ENCODE results near the gene MAB21L1. TPM values are rescaled to one million over a fixed set of nuclear protein-coding genes. Genes with fewer than 3 reads are reported as not detected.

Gene MAB21L1
- polyA plus RNA-seq, 2 of the 4 experiments (the other 2 are of a cell fraction), result not detected

- Histone ChIP-seq H3K4me3 (no peak overlapping the region), H3K4me2 (no peak overlapping the region), H3K4me1 (no peaks in the 10 kb centered on the region), H3K27ac (no peak overlapping the region), H3K9me3 (no peaks in the 10 kb centered on the region)
- FAIRE-seq, result no peak
- no peak for DNase-seq (ENCODE audit: low read depth in 1 of 2, low spot score in 1 of 2)
- CTCF ChIA-PET, result no interaction called here
- ATAC-seq, result no peak
- POLR2A ChIA-PET, result no interaction called here
- no peak for TF ChIP-seq REST (IDR thresholded peaks at IDR 0.05)
- TF ChIP-seq HOXB13 (CRISPR knock-in tag; IDR thresholded peaks at IDR 0.05; ENCODE audit: low read depth), result no peak
- no peak for TF ChIP-seq CHD4 (IDR thresholded peaks at IDR 0.05; ENCODE audit: borderline replicate concordance)
- TF ChIP-seq HOXB5 (CRISPR knock-in tag; IDR thresholded peaks at IDR 0.05), result no peak
- TF ChIP-seq, protein P1, sequence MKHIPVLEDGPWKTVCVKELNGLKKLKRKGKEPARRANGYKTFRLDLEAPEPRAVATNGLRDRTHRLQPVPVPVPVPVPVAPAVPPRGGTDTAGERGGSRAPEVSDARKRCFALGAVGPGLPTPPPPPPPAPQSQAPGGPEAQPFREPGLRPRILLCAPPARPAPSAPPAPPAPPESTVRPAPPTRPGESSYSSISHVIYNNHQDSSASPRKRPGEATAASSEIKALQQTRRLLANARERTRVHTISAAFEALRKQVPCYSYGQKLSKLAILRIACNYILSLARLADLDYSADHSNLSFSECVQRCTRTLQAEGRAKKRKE (CRISPR knock-in tag; IDR thresholded peaks at IDR 0.05; ENCODE audit: low read depth), result no peak
- no peak for TF ChIP-seq FOXS1 (CRISPR knock-in tag; IDR thresholded peaks at IDR 0.05)
- no peak for TF ChIP-seq E2F6 (IDR thresholded peaks at IDR 0.05; ENCODE audit: borderline replicate concordance, low read depth)
- TF ChIP-seq TP53 (CRISPR knock-in tag; IDR thresholded peaks at IDR 0.05), result no peak
- no peak for TF ChIP-seq RFX5 (IDR thresholded peaks at IDR 0.05)
- 91% methylated on average over 7 of the region's 7 CpGs for WGBS (ENCODE audit: missing lambda C conversion rate)
Observed at GRCh38 chr13:35472323-35472881, 4.1 kb downstream of the MAB21L1 start.

GRCh38 chr13:35471706-35472322 is 4.7 kb downstream of the MAB21L1 start:
- Histone ChIP-seq H3K9me3 (no peaks in the 10 kb centered on the region), H3K27ac (no peak overlapping the region), H3K4me1 (no peaks in the 10 kb centered on the region), H3K4me2 (no peak overlapping the region), H3K4me3 (no peak overlapping the region)
- POLR2A ChIA-PET, result no interaction called here
- DNase-seq (ENCODE audit: low read depth in 1 of 2, low spot score in 1 of 2), result no peak
- TF ChIP-seq HDAC2 (IDR thresholded peaks at IDR 0.05) (no peak), CEBPB (IDR thresholded peaks at IDR 0.05) (no peak), TP53 (CRISPR knock-in tag; IDR thresholded peaks at IDR 0.05) (no peak), HMGXB4 (CRISPR knock-in tag; IDR thresholded peaks at IDR 0.05; ENCODE audit: borderline replicate concordance) (no peak), JUN (IDR thresholded peaks at IDR 0.05) (no peak), HOXB5 (CRISPR knock-in tag; IDR thresholded peaks at IDR 0.05) (no peak), SREBF2 (IDR thresholded peaks at IDR 0.05) (no peak)
- CTCF ChIA-PET, result no interaction called here
- FAIRE-seq, result no peak
- 91% methylated on average over 28 of the region's 28 CpGs for whole genome bisulfite sequencing (ENCODE audit: missing lambda C conversion rate)
- ATAC-seq, result no peak
